Lung (tissue), 12 donors: ENCODE results near the gene C22orf39. TPM values are rescaled to one million over a fixed set of nuclear protein-coding genes. Genes with fewer than 3 reads are reported as not detected.

Experiments
- ATAC-seq: fragments of 200-7000 bp; cut with Tn5 transposase; one replicate; pipeline ENCODE4 v1.9.1; 2020; ENCODE audit warnings: moderate number of reproducible peaks; ENCODE audit not compliant: insufficient read depth, low FRiP score
- DNase-seq, 3 donors: peaks; one replicate each; pipeline ENCODE4 v3.0.0-alpha.2; 2013 to 2017
- H3K27ac ChIP-seq, 2 donors: one replicate each; pipeline ENCODE4 v1.5.1; 2013; ENCODE audit warnings: mild to moderate bottlenecking in 2 of 2, moderate library complexity in 2 of 2, control low read depth in 1 of 2, inconsistent platforms in 1 of 2, low read depth in 1 of 2, low read length in 1 of 2
- H3K27me3 ChIP-seq, 3 donors: one replicate each; pipeline ENCODE4 v1.5.1; 2013; ENCODE audit warnings: low read length in 2 of 3; ENCODE audit not compliant: control insufficient read depth in 3 of 3, insufficient read depth in 3 of 3
- H3K36me3 ChIP-seq, 4 donors: one replicate each; pipeline ENCODE4 v1.5.1; 2013; ENCODE audit warnings: low read length in 4 of 4, mild to moderate bottlenecking in 1 of 4, moderate library complexity in 1 of 4; ENCODE audit not compliant: control insufficient read depth in 4 of 4, insufficient read depth in 4 of 4
- H3K4me1 ChIP-seq, 5 donors: one replicate each; pipeline ENCODE4 v1.5.1; 2013; ENCODE audit warnings: low read length in 5 of 5, mild to moderate bottlenecking in 2 of 5, moderate library complexity in 1 of 5; ENCODE audit not compliant: control insufficient read depth in 5 of 5, insufficient read depth in 5 of 5
- H3K4me3 ChIP-seq: one replicate; pipeline ENCODE4 v1.5.1; 2013; ENCODE audit warnings: mild to moderate bottlenecking, control low read depth, moderate library complexity
- H3K9ac ChIP-seq, 2 donors: one replicate each; pipeline ENCODE4 v1.5.1; 2013; ENCODE audit warnings: low read length in 2 of 2, control low read depth in 1 of 2; ENCODE audit not compliant: insufficient read depth in 1 of 2
- H3K9me3 ChIP-seq, 4 donors: one replicate each; pipeline ENCODE4 v1.5.1; 2013; ENCODE audit warnings: low read length in 3 of 4, mild to moderate bottlenecking in 1 of 4, moderate library complexity in 1 of 4; ENCODE audit not compliant: control insufficient read depth in 4 of 4, insufficient read depth in 3 of 4
- WGBS, 2 donors: extraction: QIAGEN DNeasy Blood & Tissue Kit; methylation state at CpG; one replicate each; pipeline ENCODE4 v1.1.7; 2013; 5-methylcytosine and 5-hydroxymethylcytosine counted together
- polyA plus RNA-seq, 2 donors: library from polyadenylated mRNA; stranded (reverse); fragments of 200-250 nt; gene quantifications; one replicate each; pipeline ENCODE4 v1.2.1, GENCODE V29; 2013
- total RNA-seq, 2 donors: library from RNA; depleted of rRNA in 1 of 2; stranded (reverse); fragments of >200 nt in 1 of 2; gene quantifications; one replicate each; pipeline ENCODE4 v1.2.1, GENCODE V29; 2014 to 2021
- TF ChIP-seq, protein P1 (sequence below): IDR thresholded peaks from 2 replicates; pipeline ENCODE4 v1.5.1; 2012; ENCODE audit warnings: mild to moderate bottlenecking; ENCODE audit errors: control extremely low read depth, extremely low read depth
- donor health status: control.
- donor health status: control.
- donor health status: Bipolar disorder and iron deficiency.
- donor health status: healthy.
- donor health status: DM: yes; HTN: yes; CAD: no.

C22orf39 gene
- total and polyA plus RNA-seq, 4 donors = 24.2 to 39.9 (median 28.6) TPM

DNA sequence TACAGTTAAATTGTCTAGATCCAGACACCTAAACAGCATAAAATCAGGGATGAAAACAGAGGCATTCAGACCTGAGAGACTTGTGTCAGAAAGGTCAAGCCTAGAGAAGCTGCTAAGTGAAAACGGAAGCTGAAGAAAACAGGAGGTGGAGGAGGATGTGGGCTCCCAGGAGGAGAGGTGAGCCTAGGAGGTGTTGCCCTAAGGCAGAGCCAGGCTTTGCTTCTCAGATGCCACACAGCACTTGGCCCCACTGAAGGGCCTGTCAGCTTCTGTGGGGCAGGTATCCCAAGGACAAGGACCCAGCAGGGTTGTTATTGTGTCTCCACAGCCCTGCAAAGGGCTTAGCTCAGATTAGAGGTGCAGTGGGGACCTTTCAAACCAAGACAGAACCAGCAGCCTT lies 17.0 kb upstream of the C22orf39 start:
- WGBS, 2 donors = 83 to 90% methylated on average over 1 of the region's 1 CpG

DNA sequence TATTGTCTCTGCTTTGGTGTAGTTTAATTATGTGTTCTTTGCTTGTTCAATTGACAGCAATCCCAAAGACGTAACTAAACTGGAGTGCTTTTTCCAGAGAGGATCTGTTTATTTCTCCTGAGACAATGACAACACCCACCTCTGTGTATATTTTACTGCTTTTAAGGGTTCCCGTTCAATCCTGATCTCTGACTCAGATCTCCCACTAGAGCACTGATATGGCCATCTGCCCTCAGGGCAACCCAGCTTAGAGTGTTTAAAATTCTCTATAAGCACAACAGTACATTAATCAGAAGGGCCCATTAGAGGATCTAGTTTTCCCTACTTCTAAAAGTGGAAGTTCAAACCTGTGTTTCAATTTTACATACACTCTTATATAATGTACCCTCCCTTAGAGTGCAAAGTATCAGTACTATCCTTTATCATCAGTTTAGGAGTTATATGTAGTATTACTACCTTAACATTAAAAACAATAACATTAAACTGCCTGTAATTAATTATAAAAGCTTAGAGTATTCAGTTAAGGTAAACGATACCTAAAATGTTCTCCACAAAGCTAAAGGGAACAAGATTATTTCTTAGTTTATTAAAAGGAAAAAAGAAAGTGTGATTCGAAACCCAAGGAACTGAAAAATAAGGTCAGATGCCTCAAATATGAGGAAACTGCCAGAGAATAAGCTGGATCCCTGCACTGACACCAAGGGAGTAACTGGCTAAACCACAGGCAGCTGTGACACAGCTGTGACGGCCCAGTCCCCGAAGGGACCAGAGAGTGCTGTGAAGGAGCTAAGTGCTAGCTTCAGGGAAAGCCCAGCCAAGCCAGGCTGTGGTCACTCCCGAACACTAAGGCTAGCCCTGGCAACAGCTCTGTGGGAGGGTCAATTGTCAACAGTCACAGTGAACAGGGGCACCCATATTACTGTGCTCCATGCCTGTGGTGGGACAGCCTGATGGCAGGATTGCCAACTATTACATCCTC lies 16.3 kb upstream of the C22orf39 start:
- DNase-seq (peak in 1 of 3 donors; percentile 2), ATAC-seq (no peak)
- H3K4me3 ChIP-seq = no peak overlapping the region
- H3K4me1 ChIP-seq = no peaks in the 10 kb centered on the region
- H3K9me3 ChIP-seq = no peaks in the 10 kb centered on the region
- 74 to 90% methylated on average over 7 of the region's 7 CpGs for WGBS, 2 donors
- H3K27ac ChIP-seq = peak overlapping the region in 1 of 2 donors; percentile 29
- H3K9ac ChIP-seq = no peak overlapping the region
- H3K27me3 ChIP-seq = no peaks in the 10 kb centered on the region
- H3K36me3 ChIP-seq = peaks cover 21 to 41% (median 24%) of the 10 kb centered on the region in 4 donors
- TF ChIP-seq, protein P1, sequence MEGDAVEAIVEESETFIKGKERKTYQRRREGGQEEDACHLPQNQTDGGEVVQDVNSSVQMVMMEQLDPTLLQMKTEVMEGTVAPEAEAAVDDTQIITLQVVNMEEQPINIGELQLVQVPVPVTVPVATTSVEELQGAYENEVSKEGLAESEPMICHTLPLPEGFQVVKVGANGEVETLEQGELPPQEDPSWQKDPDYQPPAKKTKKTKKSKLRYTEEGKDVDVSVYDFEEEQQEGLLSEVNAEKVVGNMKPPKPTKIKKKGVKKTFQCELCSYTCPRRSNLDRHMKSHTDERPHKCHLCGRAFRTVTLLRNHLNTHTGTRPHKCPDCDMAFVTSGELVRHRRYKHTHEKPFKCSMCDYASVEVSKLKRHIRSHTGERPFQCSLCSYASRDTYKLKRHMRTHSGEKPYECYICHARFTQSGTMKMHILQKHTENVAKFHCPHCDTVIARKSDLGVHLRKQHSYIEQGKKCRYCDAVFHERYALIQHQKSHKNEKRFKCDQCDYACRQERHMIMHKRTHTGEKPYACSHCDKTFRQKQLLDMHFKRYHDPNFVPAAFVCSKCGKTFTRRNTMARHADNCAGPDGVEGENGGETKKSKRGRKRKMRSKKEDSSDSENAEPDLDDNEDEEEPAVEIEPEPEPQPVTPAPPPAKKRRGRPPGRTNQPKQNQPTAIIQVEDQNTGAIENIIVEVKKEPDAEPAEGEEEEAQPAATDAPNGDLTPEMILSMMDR = no peak

More for the DNA sequence above, 17.0 kb upstream of the C22orf39 start:
- no peak for ATAC-seq
- Histone ChIP-seq H3K27ac (no peak overlapping the region), H3K9me3 (no peaks in the 10 kb centered on the region), H3K4me1 (no peaks in the 10 kb centered on the region), H3K27me3 (no peaks in the 10 kb centered on the region), H3K9ac (no peak overlapping the region), H3K36me3 (peaks cover 21 to 45% (median 25%) of the 10 kb centered on the region in 4 donors), H3K4me3 (no peak overlapping the region)
- TF ChIP-seq, protein P1 = no peak
- no peak for DNase-seq

DNA sequence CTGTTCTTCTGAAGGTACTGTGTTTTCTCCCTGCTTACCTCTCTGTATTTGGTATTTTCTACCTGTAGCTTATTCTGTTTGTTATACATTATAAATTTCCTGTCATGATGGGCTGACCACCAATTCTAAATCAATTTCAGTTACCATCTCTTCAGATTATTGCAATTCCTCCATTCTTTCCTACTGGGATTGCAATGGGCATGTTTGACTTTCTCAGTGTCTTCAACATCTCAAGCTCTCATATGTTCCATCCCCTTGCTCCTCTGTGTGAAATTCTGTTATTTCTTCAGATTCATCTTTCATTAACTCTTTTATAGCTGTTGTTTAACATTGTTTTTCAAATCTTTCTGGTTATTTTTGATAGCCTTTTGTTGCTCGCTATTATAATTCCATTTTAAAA lies 15.5 kb upstream of the C22orf39 start:
- DNase-seq = no peak
- 97 to 100% methylated on average over 1 of the region's 1 CpG for WGBS, 2 donors
- no peak overlapping the region for H3K4me3 ChIP-seq
- peaks cover 20 to 35% (median 26%) of the 10 kb centered on the region in 4 donors for H3K36me3 ChIP-seq
- no peak overlapping the region for H3K27ac ChIP-seq
- H3K4me1 ChIP-seq = no peaks in the 10 kb centered on the region
- TF ChIP-seq, protein P1 = no peak
- no peak for ATAC-seq
- H3K9me3 ChIP-seq = no peaks in the 10 kb centered on the region
- no peaks in the 10 kb centered on the region for H3K27me3 ChIP-seq
- H3K9ac ChIP-seq = no peak overlapping the region
